Glutamatergic neuron (in vitro differentiated cells): ENCODE data around the gene SNCB. TPM values are rescaled to one million over a fixed set of nuclear protein-coding genes. Genes with fewer than 3 reads are reported as not detected.

ENCODE experiments used
- DNase-seq: peaks from one replicate; pipeline ENCODE4 v3.0.0; 2022
- H3K27ac Mint-ChIP-seq: one replicate; pipeline ENCODE4 v1.8.0; 2020; ENCODE audit warnings: mild to moderate bottlenecking, mixed read lengths, inconsistent platforms; ENCODE audit not compliant: unreplicated experiment
- H3K27me3 Mint-ChIP-seq: one replicate; pipeline ENCODE4 v1.8.0; 2020; ENCODE audit warnings: mild to moderate bottlenecking, moderate library complexity, mixed read lengths, inconsistent platforms; ENCODE audit not compliant: unreplicated experiment
- H3K36me3 Mint-ChIP-seq: one replicate; pipeline ENCODE4 v1.8.0; 2020; ENCODE audit warnings: mild to moderate bottlenecking, mixed read lengths, inconsistent platforms; ENCODE audit not compliant: unreplicated experiment
- H3K4me1 Mint-ChIP-seq: one replicate; pipeline ENCODE4 v1.8.0; 2020; ENCODE audit warnings: mild to moderate bottlenecking, low read depth, mixed read lengths, inconsistent platforms; ENCODE audit not compliant: unreplicated experiment
- H3K4me3 Mint-ChIP-seq: one replicate; pipeline ENCODE4 v1.8.0; 2020; ENCODE audit warnings: mild to moderate bottlenecking, mixed read lengths, inconsistent platforms; ENCODE audit not compliant: unreplicated experiment
- H3K9me3 Mint-ChIP-seq: one replicate; pipeline ENCODE4 v1.8.0; 2020; ENCODE audit warnings: mild to moderate bottlenecking, moderate library complexity, mixed read lengths, inconsistent platforms; ENCODE audit not compliant: unreplicated experiment
- microRNA-seq: library from miRNA; unstranded; fragments of <30 nt; microRNA quantifications from one replicate; pipeline ENCODE4, GENCODE V29; 2020; ENCODE audit not compliant: unreplicated experiment
- total RNA-seq: library from RNA; stranded (reverse); fragmentation: NEBNext Ultra II Directional; extraction: Animal tissue kit (Norgen Biotek cat#: 25700); gene quantifications from one replicate; pipeline ENCODE4 v1.2.1, GENCODE V29; 2021; ENCODE audit not compliant: unreplicated experiment
- TF ChIP-seq, protein P1 (sequence below): fragments of 200-600 bp; sonication (generic); IDR thresholded peaks from one replicate; pipeline ENCODE4 v1.5.0; 2021; ENCODE audit not compliant: partially characterized antibody, unreplicated experiment

SNCB gene
- total RNA-seq, 1 donor from 2014 or later, result 3.7 TPM

DNA sequence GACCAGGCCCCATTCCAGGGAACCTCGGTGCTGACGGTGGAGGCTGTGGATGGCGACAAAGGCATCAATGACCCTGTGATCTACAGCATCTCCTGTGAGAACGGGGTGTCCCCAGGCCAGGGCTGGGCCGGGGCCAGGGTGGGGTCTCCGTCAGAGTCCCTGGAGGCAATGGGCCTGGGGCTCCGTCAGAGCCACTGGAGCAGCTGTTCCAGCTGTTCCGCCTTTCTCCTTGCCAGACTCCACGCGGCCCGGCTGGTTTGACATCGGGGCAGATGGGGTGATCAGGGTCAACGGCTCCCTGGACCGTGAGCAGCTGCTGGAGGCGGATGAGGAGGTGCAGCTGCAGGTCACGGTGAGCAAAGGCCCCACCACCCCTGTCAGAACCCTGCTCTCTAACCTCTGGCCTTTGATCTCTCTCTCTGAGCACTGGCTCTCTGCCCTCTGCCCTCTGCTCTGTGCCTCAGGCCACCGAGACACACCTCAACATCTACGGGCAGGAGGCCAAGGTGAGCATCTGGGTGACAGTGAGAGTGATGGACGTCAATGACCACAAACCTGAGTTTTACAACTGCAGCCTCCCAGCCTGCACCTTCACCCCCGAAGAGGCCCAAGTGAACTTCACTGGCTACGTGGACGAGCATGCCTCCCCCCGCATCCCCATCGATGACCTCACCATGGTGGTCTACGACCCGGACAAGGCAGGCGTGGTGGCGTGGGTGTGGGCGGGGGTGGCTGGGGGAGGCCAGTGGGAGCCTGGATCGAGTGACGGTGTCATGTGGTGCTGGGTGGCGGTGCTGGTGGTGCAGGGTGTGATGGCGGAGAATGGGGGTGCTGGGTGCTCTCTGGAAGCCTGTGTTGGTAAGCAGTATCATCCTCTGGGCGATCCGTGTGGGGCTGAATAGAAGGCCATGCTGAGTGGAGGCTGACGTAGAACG is 54.6 kb downstream of the SNCB start:
- DNase-seq, result no peak
- peaks cover 5% of the 10 kb centered on the region for H3K9me3 Mint-ChIP-seq
- peaks cover 4% of the 10 kb centered on the region for H3K4me1 Mint-ChIP-seq
- H3K4me3 Mint-ChIP-seq, result no peak overlapping the region
- TF ChIP-seq, protein P1, sequence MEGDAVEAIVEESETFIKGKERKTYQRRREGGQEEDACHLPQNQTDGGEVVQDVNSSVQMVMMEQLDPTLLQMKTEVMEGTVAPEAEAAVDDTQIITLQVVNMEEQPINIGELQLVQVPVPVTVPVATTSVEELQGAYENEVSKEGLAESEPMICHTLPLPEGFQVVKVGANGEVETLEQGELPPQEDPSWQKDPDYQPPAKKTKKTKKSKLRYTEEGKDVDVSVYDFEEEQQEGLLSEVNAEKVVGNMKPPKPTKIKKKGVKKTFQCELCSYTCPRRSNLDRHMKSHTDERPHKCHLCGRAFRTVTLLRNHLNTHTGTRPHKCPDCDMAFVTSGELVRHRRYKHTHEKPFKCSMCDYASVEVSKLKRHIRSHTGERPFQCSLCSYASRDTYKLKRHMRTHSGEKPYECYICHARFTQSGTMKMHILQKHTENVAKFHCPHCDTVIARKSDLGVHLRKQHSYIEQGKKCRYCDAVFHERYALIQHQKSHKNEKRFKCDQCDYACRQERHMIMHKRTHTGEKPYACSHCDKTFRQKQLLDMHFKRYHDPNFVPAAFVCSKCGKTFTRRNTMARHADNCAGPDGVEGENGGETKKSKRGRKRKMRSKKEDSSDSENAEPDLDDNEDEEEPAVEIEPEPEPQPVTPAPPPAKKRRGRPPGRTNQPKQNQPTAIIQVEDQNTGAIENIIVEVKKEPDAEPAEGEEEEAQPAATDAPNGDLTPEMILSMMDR, result no peak
- H3K27ac Mint-ChIP-seq, result no peak overlapping the region
- H3K27me3 Mint-ChIP-seq, result peaks cover 9% of the 10 kb centered on the region
- no peaks in the 10 kb centered on the region for H3K36me3 Mint-ChIP-seq

DNA sequence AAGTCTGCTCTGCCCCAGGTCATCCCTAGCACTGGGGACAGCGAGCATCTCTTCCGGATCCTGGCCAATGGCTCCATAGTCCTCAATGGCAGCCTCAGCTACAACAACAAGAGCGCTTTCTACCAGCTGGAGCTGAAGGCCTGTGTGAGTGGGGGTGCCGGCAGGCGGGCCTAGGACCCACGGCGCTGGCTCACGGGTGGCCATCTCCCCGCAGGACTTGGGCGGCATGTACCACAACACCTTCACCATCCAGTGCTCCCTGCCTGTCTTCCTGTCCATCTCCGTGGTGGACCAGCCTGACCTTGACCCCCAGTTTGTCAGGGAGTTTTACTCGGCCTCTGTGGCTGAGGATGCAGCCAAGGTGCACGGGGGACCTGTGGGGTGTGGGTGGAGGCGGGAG is 55.3 kb downstream of the SNCB start:
- Mint-ChIP-seq H3K9me3 (peaks cover 5% of the 10 kb centered on the region), H3K27me3 (peaks cover 9% of the 10 kb centered on the region), H3K27ac (no peak overlapping the region), H3K36me3 (no peaks in the 10 kb centered on the region), H3K4me1 (peaks cover 4% of the 10 kb centered on the region), H3K4me3 (no peak overlapping the region)
- no peak for DNase-seq
- TF ChIP-seq, protein P1, result no peak

DNA sequence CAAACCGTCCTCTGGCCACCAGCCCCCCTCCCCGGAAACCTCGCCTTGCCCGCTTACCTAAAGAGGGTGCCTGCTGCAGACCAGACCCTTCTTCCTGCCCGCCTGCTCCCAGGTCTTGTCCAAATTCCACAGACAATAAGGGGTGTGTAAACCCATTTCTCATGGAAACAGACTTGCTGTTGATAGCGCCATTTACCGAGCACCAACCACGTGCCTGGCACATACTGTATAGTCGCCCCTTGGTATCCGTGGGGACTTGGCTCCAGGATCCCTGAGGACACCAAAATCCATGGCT is 56.1 kb downstream of the SNCB start:
- Mint-ChIP-seq H3K9me3 (no peaks in the 10 kb centered on the region), H3K36me3 (no peaks in the 10 kb centered on the region), H3K4me3 (no peak overlapping the region), H3K27me3 (peaks cover 6% of the 10 kb centered on the region), H3K27ac (no peak overlapping the region), H3K4me1 (peaks cover 4% of the 10 kb centered on the region)
- TF ChIP-seq, protein P1, result peak; percentile 44
- no peak for DNase-seq

DNA sequence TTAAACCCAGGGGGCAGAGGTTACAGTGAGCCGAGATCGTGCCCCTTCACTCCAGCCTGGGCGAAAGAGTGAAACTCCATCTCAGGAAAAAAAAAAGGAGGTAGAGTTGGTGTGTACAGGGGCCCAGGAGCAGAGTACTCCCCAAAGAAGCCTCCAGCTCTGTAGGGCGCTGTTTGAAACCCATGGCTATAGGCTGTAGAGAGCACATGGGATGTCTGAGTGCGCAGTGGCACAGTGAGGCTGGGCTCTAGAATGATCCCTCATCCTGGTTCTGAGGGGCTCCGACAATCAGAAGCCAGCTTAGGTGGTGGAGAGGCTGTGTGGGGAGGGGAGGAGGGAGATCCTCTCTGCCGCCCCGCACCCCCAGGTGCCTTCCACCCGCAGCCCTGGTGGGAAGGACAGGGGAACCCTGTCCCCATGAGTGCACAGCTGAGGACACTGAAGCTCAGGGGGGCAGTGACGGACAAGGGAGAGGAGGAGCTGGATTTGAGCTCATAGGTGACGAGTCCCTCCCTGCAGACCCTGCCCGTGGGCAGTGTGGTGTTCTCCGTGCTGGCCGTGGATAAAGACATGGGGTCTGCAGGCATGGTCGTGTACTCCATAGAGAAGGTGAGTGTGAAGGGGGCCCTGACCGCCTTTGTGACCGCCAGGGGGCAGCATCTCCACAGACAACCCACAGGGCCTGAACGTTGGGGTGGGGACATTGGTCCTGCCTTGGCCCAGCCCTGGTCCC is 56.6 kb downstream of the SNCB start:
- H3K36me3 Mint-ChIP-seq, result no peaks in the 10 kb centered on the region

More for the DNA sequence above, 56.6 kb downstream of the SNCB start:
- no peaks in the 10 kb centered on the region for H3K9me3 Mint-ChIP-seq
- peaks cover 6% of the 10 kb centered on the region for H3K27me3 Mint-ChIP-seq
- H3K4me1 Mint-ChIP-seq, result peaks cover 4% of the 10 kb centered on the region
- H3K27ac Mint-ChIP-seq, result no peak overlapping the region
- no peak overlapping the region for H3K4me3 Mint-ChIP-seq
- TF ChIP-seq, protein P1, result peak; percentile 85
- peak; percentile 89 for DNase-seq

Small RNA genes within 50 kb of the gene (microRNA-seq; reads per million reads assigned to microRNA genes)
- gene MIR4281, result not detected

Other genes starting within 250 kb of the SNCB start
- gene NOP16, start 241.9 kb downstream of the SNCB start, total RNA-seq, result 18.6 TPM
- 103 TPM for gene HIGD2A, start 241.8 kb downstream of the SNCB start, total RNA-seq
- 83.8 TPM for gene CLTB, start 214.0 kb downstream of the SNCB start, total RNA-seq
- 52.9 TPM for gene FAF2, start 182.1 kb downstream of the SNCB start, total RNA-seq
- 322 TPM for gene RNF44, start 93.1 kb downstream of the SNCB start, total RNA-seq
- gene CDHR2, start 81.2 kb downstream of the SNCB start, total RNA-seq, result 0.29 TPM
- gene GPRIN1, start 20.4 kb downstream of the SNCB start, total RNA-seq, result 72.3 TPM
- not detected for gene EIF4E1B, start 141 bp upstream of the SNCB start, total RNA-seq
- 97.2 TPM for gene TSPAN17, start 16.9 kb upstream of the SNCB start, total RNA-seq
- 5.6 TPM for gene UNC5A, start 180.0 kb upstream of the SNCB start, total RNA-seq